GM08714 (cell line): ENCODE measurements around the gene ARID4B.
A peak's percentile ranks its signal among the peaks of the same experiment; 100 is the strongest.
"Not testable (repeated sequence)": the region's sequence is repeated elsewhere in the genome, so short reads cannot be mapped to it uniquely, and the experiment has no call there.

Experiments used
- H3K4me3 ChIP-seq: fragments of 200-500 bp; sonication (Bioruptor generic); 2 replicates; pipeline ENCODE4 v1.5.1; 2014; ENCODE audit warnings: mild to moderate bottlenecking, low read length, inconsistent platforms
- ZNF274 ChIP-seq: IDR thresholded peaks from 2 replicates; pipeline ENCODE4 v1.6.1; 2012; ENCODE audit warnings: mild to moderate bottlenecking, low read depth, low read length

The ARID4B gene

GRCh38 chr1:235168375-235168774, 159.6 kb downstream of the ARID4B start:
- TF ChIP-seq ZNF274: no peak

GRCh38 chr1:235161685-235162327, 166.2 kb downstream of the ARID4B start:
- TF ChIP-seq ZNF274: no peak
- H3K4me3 ChIP-seq: peak overlapping the region; percentile 90

More at GRCh38 chr1:235168375-235168774, 159.6 kb downstream of the ARID4B start:
- no peak overlapping the region for H3K4me3 ChIP-seq

- no peak for TF ChIP-seq ZNF274
Measured at GRCh38 chr1:235160957-235161684, 166.9 kb downstream of the ARID4B start, which contains the start of gene RBM34. TSS of gene RBM34 (minus strand) at chr1:235161250. CDS start at chr1:235161226, 24 bp downstream.

GRCh38 chr1:235160383-235160956, 167.5 kb downstream of the ARID4B start:
- H3K4me3 ChIP-seq: peak overlapping the region; percentile 90
- TF ChIP-seq ZNF274: no peak

More at GRCh38 chr1:235160957-235161684, 166.9 kb downstream of the ARID4B start, which contains the start of gene RBM34:
- peak within 1 kb of the TSS; percentile 90 for H3K4me3 ChIP-seq

GRCh38 chr1:235159930-235160329, 168.0 kb downstream of the ARID4B start:
- H3K4me3 ChIP-seq: peak overlapping the region; percentile 90

GRCh38 chr1:235159284-235159683, 168.7 kb downstream of the ARID4B start:
- not testable (repeated sequence) for H3K4me3 ChIP-seq

- no peak overlapping the region for H3K4me3 ChIP-seq
- no peak for TF ChIP-seq ZNF274
Measured at GRCh38 chr1:235158680-235159079, 169.3 kb downstream of the ARID4B start.

GRCh38 chr1:235157150-235157549, 170.8 kb downstream of the ARID4B start:
- no peak for TF ChIP-seq ZNF274
- no peak overlapping the region for H3K4me3 ChIP-seq

- H3K4me3 ChIP-seq: no peak overlapping the region
- TF ChIP-seq ZNF274: no peak
Measured at GRCh38 chr1:235156740-235157139, 171.2 kb downstream of the ARID4B start.

- no peak overlapping the region for H3K4me3 ChIP-seq
- TF ChIP-seq ZNF274: no peak
Measured at GRCh38 chr1:235156265-235156664, 171.7 kb downstream of the ARID4B start.

- no peak for TF ChIP-seq ZNF274
- no peak overlapping the region for H3K4me3 ChIP-seq
Measured at GRCh38 chr1:235152235-235152634, 175.7 kb downstream of the ARID4B start.

- TF ChIP-seq ZNF274: no peak
- H3K4me3 ChIP-seq: no peak overlapping the region
Measured at GRCh38 chr1:235151033-235151432, 176.9 kb downstream of the ARID4B start.

- H3K4me3 ChIP-seq: no peak overlapping the region
- no peak for TF ChIP-seq ZNF274
Measured at GRCh38 chr1:235149824-235150223, 178.2 kb downstream of the ARID4B start.

- H3K4me3 ChIP-seq: no peak overlapping the region
- no peak for TF ChIP-seq ZNF274
Measured at GRCh38 chr1:235147269-235147668, 180.7 kb downstream of the ARID4B start.

- no peak overlapping the region for H3K4me3 ChIP-seq
- TF ChIP-seq ZNF274: no peak
Measured at GRCh38 chr1:235145639-235146038, 182.3 kb downstream of the ARID4B start.

GRCh38 chr1:235142991-235143390, 185.0 kb downstream of the ARID4B start:
- no peak overlapping the region for H3K4me3 ChIP-seq
- no peak for TF ChIP-seq ZNF274
